HCT116 (cell line): Measurements from ENCODE around the gene GANAB.
"Not testable (repeated sequence)": the region's sequence is repeated elsewhere in the genome, so short reads cannot be mapped to it uniquely, and the experiment has no call there.

Experiments
- ELF1 ChIP-seq: IDR thresholded peaks from 2 replicates; pipeline ENCODE4 v1.6.1; 2012; ENCODE audit warnings: low read depth, borderline replicate concordance
- EZH2phosphoT487 ChIP-seq: fragments of 200-600 bp; IDR thresholded peaks from 2 replicates; pipeline ENCODE4 v1.6.1; 2018; ENCODE audit warnings: antibody characterized with exemption, borderline replicate concordance
- FOSL1 ChIP-seq: IDR thresholded peaks from 2 replicates; pipeline ENCODE4 v1.6.1; 2012; ENCODE audit warnings: low read depth
- JUND ChIP-seq: IDR thresholded peaks from 2 replicates; pipeline ENCODE4 v1.6.1; 2012
- SIN3A ChIP-seq: IDR thresholded peaks from 2 replicates; pipeline ENCODE4 v1.6.1; 2012; ENCODE audit warnings: low read depth
- ZNF274 ChIP-seq: fragments of 200-500 bp; sonication (Bioruptor generic); IDR thresholded peaks from 2 replicates; pipeline ENCODE4 v1.6.1; 2014; ENCODE audit warnings: mild to moderate bottlenecking, low read depth, low read length, inconsistent platforms
- TF ChIP-seq, protein P1 (sequence below), 3 experiments: fragments of 200-600 bp in 1 of 3; sonication (generic) in 1 of 3; IDR thresholded peaks in 2 of 3; conservative IDR thresholded peaks in 1 of 3; 2 replicates each; pipeline ENCODE4 v1.5.1; 2012 to 2017; ENCODE audit warnings: low read depth in 2 of 3, low read length in 2 of 3, antibody characterized with exemption in 1 of 3, borderline replicate concordance in 1 of 3, control low read depth in 1 of 3, mild to moderate bottlenecking in 1 of 3, mixed read lengths in 1 of 3, mixed run types in 1 of 3, moderate library complexity in 1 of 3; ENCODE audit not compliant: insufficient read depth in 1 of 3

DNA sequence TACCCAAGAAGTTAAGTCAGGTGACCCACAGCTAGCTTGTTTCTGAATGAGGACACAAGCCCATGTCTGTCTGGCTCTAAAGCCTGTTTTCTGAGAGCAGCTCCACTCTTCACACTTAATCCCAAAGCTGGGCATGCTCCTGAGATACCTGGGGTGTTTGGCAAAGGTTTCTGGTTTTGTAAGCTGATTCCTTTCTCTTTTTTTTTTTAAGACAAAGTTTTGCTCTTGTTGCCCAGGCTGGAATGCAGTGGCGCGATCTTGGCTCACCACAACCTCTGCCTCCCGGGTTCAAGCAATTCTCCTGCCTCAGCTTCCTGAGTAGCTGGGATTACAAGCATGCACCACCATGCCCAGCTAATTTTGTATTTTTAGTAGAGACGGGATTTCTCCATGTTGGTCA, 47.2 kb upstream of the GANAB start:
- TF ChIP-seq ZNF274, SIN3A, FOSL1, EZH2phosphoT487, JUND, ELF1: not testable (repeated sequence)
- TF ChIP-seq, protein P1, sequence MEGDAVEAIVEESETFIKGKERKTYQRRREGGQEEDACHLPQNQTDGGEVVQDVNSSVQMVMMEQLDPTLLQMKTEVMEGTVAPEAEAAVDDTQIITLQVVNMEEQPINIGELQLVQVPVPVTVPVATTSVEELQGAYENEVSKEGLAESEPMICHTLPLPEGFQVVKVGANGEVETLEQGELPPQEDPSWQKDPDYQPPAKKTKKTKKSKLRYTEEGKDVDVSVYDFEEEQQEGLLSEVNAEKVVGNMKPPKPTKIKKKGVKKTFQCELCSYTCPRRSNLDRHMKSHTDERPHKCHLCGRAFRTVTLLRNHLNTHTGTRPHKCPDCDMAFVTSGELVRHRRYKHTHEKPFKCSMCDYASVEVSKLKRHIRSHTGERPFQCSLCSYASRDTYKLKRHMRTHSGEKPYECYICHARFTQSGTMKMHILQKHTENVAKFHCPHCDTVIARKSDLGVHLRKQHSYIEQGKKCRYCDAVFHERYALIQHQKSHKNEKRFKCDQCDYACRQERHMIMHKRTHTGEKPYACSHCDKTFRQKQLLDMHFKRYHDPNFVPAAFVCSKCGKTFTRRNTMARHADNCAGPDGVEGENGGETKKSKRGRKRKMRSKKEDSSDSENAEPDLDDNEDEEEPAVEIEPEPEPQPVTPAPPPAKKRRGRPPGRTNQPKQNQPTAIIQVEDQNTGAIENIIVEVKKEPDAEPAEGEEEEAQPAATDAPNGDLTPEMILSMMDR (IDR thresholded peaks at IDR 0.05 in 2 of 3, conservative IDR thresholded peaks at IDR 0.05 in 1 of 3; ENCODE audit: borderline replicate concordance in 1 of 3, insufficient read depth in 1 of 3, low read depth in 2 of 3, low read length in 2 of 3): not testable (repeated sequence)
